ENCODE results near the gene DYSF.

- TF ChIP-seq, protein P1, sequence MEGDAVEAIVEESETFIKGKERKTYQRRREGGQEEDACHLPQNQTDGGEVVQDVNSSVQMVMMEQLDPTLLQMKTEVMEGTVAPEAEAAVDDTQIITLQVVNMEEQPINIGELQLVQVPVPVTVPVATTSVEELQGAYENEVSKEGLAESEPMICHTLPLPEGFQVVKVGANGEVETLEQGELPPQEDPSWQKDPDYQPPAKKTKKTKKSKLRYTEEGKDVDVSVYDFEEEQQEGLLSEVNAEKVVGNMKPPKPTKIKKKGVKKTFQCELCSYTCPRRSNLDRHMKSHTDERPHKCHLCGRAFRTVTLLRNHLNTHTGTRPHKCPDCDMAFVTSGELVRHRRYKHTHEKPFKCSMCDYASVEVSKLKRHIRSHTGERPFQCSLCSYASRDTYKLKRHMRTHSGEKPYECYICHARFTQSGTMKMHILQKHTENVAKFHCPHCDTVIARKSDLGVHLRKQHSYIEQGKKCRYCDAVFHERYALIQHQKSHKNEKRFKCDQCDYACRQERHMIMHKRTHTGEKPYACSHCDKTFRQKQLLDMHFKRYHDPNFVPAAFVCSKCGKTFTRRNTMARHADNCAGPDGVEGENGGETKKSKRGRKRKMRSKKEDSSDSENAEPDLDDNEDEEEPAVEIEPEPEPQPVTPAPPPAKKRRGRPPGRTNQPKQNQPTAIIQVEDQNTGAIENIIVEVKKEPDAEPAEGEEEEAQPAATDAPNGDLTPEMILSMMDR (IDR thresholded peaks at IDR 0.05 in 2 of 3, conservative IDR thresholded peaks at IDR 0.05 in 1 of 3; ENCODE audit: borderline replicate concordance in 1 of 3, insufficient read depth in 1 of 3, low read depth in 2 of 3, low read length in 2 of 3), result no peak
- TF ChIP-seq, protein P2, sequence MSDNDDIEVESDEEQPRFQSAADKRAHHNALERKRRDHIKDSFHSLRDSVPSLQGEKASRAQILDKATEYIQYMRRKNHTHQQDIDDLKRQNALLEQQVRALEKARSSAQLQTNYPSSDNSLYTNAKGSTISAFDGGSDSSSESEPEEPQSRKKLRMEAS (IDR thresholded peaks at IDR 0.05), result no peak
- TF ChIP-seq ZNF274 (IDR thresholded peaks at IDR 0.05; ENCODE audit: low read depth, low read length), result no peak
- TF ChIP-seq SRF (IDR thresholded peaks at IDR 0.05; ENCODE audit: low read depth), result no peak
Observed at GRCh38 chr2:71479261-71479660, 25.9 kb downstream of the DYSF start.
